CD4-positive, alpha-beta T cell treated with Interferon alpha-2 for 1 hour (primary cell): ENCODE data around the gene CRLF1.

Experiments used
- DNase-seq, 2 donors: peaks; one replicate each; pipeline ENCODE4 v3.0.0-alpha.2; 2020 to 2022

The CRLF1 gene

DNA sequence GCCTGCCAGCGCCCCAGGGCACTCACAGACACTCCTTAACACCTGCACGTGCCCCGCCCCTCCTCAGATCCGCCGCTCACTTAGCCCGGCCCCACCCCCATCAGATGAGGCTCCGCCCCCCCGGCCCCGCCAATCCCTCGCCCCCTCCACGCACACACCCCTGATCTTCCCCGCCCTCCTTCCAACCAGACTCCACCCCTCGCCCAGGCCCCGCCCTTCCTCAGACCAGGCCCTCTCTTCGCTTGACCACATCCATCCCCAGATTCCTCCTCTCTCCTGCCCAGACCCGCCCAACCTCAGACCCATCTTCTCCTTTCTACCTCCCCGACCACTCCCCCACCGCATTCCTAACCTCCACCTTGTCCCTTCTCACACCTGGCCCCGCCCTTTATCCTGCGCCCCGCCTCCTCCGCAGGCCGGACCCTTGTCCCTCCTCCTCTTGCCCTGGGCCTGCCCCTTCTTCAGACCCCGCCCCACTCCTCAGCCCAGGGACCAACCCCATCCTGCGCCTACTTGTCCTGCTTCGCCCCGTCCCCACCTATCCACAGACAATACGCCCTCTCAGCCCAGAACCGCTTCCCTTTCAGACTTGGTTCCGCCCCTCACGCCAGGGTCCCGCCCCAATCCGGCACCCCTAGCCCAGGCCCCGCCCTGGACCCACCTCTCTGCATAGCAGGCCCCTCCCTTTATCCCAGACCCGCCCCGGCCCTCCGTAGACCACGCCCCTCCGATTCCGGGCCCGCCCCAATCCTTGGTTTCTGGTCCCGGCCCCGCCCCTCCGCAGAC is 29.8 kb upstream of the CRLF1 start:
- peak; percentile 97 to 98 for DNase-seq

DNA sequence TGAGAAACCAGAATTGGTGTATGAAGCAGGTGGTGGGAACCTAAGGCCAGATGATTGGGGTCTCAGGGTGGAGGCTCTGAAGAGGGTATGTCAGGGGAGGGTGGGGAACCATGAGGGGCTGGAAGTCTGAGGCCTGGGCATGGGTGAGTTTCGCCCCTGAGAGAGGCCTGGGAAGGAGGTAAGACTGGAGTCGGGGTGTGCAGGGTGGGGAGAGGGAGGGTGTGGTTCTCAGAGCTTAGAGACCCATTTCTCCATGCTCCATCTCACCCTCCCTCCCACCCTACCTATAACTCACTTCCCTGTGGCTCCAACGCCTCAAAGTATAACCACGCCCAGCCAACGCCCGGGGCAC is 29.2 kb upstream of the CRLF1 start:
- DNase-seq: no peak

GRCh38 chr19:18634612-18635297 is 28.2 kb upstream of the CRLF1 start:
- no peak for DNase-seq

DNA sequence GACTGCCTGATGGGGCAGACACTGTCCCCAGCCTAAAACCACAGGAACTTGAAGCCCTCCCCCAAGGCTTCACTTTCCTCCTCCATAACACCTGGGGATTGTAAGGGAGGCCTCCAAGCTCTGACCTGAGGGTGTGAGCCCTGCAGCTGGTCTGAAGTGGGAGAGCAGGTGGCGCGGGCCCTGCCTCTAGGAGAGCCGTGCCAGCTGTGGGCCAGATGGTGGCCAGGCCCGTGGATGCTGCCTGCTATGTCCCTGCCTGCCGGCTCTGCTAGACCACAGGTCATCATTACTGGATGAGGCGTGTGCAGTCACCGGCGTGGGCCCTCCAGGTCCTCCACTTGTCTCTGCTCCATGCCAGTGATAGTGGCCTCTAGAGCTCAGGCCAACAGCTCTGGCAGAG is 26.7 kb upstream of the CRLF1 start:
- DNase-seq: no peak

GRCh38 chr19:18629166-18630088 is 22.8 kb upstream of the CRLF1 start:
- DNase-seq: no peak

GRCh38 chr19:18626906-18627305 is 20.3 kb upstream of the CRLF1 start:
- DNase-seq: no peak

- DNase-seq: no peak
Measured at GRCh38 chr19:18620902-18621301, 14.3 kb upstream of the CRLF1 start.

DNA sequence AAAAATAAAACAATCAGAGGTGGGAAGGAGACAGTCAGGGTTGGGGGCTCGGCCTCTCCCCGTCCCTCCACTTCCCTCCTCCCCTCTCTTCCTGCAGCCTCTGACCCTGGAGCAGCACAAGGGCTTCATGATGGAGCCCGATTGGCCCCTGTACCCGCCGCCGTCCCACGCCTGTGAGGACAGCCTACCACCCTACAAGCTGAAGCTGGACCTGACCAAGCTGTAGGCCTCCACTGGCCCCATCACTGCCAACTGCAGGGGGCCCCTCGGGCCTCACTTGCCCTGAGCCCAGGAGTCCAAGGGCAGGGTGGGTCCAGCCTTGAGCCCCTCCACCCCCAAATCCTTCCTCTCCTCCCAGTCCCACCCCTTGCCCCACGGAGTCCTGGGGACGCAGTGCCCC is 13.7 kb upstream of the CRLF1 start:
- no peak for DNase-seq

DNA sequence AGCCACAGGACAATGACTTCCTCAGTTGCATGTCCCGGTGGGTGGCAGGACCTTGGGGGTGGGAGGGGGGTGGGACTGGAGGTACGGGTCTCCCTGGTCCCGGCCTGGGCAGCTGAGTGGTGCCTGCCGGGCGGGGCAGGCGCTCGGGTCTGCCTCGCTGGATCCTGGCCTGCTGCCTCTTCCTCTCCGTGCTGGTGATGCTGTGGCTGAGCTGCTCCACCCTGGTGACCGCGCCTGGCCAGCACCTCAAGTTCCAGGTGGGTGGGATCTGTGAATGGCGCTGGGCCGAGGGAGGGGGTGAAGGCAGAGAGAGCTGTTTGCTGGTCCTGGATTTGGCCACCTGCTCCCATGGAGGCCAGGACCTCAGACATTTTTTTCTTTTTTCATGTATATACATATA is 11.6 kb upstream of the CRLF1 start:
- DNase-seq: no peak

GRCh38 chr19:18617562-18617961 is 11.0 kb upstream of the CRLF1 start:
- no peak for DNase-seq

DNA sequence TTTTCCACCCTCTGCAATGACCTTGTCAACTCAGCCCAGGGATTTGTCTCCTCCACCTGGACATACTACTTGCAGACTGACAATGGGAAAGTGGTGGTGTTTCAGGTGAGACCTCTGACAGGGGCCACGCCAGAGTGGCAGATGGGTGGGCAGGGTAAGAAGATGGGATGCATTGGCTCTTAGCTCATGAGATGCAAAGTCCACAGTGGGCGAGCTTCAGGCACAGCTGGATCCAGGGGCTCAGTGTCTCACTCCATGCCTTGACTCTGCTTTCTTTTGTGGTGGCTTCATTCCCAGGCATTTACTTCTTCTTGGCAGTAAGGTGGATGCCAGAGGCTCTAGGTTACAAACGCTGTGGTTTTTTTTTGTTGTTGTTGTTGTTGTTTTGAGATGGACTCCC is 9.4 kb upstream of the CRLF1 start:
- no peak for DNase-seq

GRCh38 chr19:18613589-18614234 is 7.1 kb upstream of the CRLF1 start:
- no peak for DNase-seq

DNA sequence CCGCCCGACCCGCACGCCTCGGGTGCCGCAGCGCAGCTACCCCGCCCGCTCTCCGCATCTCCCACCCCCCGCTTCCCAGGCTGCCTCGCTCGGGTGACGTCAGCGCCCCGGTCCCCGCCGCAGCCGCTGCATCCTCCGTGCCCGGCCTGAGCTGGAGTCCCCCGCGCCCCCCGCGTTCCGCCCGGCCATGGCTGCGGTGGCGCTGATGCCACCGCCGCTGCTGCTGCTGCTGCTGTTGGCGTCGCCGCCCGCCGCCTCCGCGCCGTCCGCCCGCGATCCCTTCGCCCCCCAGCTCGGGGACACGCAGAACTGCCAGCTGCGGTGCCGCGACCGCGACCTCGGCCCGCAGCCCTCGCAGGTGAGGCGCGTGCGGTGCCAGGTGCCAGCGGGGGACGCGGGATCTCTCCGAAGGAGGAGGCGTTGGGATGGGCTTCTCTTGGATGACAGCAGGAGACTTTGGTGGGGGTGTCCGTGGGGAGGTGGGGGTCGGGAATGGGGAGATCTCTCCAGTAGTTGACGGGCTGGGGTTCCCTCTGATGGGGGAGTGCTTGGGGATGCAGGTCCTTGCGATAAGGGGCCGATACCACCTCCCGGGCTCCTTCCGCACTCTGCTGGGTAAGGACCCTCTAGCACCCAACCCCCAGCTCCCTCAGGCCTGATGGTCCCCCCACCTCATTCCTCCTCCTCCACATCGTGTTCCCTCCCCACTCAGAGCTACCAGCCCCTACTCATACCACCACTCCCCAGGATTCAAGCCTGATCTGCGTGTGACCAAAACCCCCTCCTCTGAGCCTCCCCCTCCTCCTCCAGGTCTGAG is 6.4 kb upstream of the CRLF1 start, which contains the start of gene TMEM59L:
Gene TMEM59L, plus strand, starts transcription at position 99 of the 817 bp plus-strand sequence. Its CDS starts 89 bp downstream, at position 188.
- DNase-seq: peak; percentile 36 to 62

DNA sequence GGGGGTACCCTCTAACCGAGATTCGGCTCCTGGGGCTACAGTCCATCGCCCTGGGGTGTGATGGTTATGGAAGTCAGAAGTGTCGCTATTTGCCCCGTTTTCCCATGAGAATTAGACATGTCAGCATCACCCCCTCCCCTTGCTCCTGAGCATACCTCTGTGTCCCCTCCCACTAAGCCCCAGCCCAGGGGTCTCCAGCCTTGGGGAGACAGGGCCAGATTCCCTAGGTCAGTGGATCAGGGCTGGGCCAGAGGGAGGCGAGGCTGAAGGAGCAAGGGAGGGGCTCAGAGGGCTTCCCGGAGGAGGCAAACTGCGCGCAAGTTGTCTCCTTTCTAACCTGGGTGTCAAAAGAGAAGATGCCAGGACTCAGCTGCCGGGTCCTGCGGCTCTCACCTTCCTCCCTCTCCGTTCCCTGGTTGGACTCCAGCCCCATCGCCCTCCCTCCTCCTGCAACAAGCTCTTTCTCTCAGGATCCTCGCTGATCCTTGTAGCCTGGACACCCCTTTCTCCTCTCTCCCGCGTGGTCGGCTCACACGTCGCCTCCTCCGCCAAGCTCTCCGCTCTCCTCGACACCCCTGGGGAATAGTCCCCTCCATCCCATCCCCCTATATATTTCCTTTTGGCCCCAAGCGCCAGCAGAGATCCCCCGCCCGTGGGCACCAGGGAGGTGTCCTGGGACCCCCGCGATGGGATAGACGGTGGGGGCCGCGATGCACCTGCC is 5.6 kb upstream of the CRLF1 start:
- DNase-seq: no peak

DNA sequence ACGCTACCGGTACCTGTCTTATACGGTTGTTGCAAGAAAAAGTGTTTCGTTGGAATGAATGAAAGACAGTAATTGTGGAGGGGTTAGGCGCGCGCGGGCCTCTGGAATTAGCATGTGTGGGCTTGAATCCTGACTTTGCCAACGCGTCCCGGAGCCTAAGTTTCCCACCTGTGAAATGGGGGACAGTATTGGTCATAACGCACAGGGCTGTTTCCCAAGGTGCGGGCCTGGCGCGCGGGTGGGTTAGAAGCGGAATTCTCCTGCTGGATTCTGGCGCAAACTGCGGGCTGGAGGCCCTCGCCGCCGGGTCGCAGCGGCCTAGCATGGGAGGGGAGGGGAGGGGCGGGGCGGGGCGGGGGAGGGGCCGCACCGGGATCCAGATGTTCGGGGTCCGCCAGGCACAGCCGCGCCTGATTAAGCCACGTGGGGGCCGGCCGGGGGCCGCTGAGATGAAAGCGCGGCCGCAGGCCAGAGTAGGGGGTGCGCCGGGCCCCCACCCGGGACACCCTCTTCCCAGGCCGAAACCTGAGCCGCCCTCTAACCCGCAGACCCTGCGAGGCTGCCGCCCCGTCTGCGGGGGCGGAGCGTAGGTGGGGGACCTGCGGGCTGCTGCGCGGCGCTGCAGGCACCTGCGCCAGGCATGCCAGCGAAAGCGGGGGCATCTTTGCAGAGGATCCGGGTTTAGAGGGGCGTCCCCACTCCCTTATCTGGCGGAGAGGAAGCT is 4.9 kb upstream of the CRLF1 start:
- peak in 1 of 2 donors; percentile 33 for DNase-seq

GRCh38 chr19:18610556-18611326 is 4.1 kb upstream of the CRLF1 start:
- DNase-seq: no peak

- DNase-seq: no peak
Measured at GRCh38 chr19:18610245-18610555, 3.6 kb upstream of the CRLF1 start.

DNA sequence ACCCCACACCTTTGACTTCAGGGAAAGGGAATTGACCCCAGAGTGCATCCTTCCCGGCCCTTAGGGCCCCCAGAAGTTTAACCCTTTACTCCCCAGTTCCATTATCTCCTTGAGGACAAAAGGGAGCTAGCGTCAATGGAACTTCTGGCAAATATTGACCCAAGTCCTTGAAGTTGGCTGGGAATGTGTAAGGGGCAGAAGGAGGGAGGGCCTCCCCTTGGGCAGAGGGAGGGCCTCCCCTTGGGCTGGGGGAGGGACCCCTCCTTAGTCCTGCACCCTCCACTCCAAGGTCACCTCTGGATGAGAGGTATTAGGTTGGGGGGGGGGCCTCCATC is 3.1 kb upstream of the CRLF1 start:
- no peak for DNase-seq

- DNase-seq: no peak
Measured at GRCh38 chr19:18608805-18609716, 2.5 kb upstream of the CRLF1 start.
